Keratinocyte (primary cell): ENCODE measurements around the gene SUMO4. TPM values are rescaled to one million over a fixed set of nuclear protein-coding genes. Genes with fewer than 3 reads are reported as not detected.

Experiments used
- DNase-seq: peaks from one replicate; pipeline ENCODE4 v3.0.0-alpha.2; 2011; ENCODE audit warnings: low read depth, missing footprints, low spot score
- FAIRE-seq: peaks from 2 replicates; lab custom pipeline; 2011; peaks lifted over from hg19 to GRCh38; lab: Jason Lieb, UNC
- H2AFZ ChIP-seq: 2 replicates; pipeline ENCODE4 v1.6.0; 2012; ENCODE audit warnings: low read length, control low read depth, inconsistent platforms; ENCODE audit not compliant: control insufficient read depth
- H3K27ac ChIP-seq: 2 replicates; pipeline ENCODE4 v1.5.1; 2011; ENCODE audit warnings: low read length; ENCODE audit not compliant: control insufficient read depth, insufficient read depth
- H3K27me3 ChIP-seq: 3 replicates; pipeline ENCODE4 v1.6.0; 2011; ENCODE audit warnings: low read length; ENCODE audit not compliant: control insufficient read depth, insufficient read depth; ENCODE audit errors: extremely low read depth
- H3K36me3 ChIP-seq, 2 experiments: 2 replicates in 1 of 2; 3 replicates in 1 of 2; pipeline ENCODE4 v1.5.1; 2011; ENCODE audit warnings: low read length in 2 of 2, mild to moderate bottlenecking in 1 of 2; ENCODE audit not compliant: control insufficient read depth in 2 of 2, insufficient read depth in 2 of 2; ENCODE audit errors: extremely low read depth in 1 of 2
- H3K4me1 ChIP-seq: 3 replicates; pipeline ENCODE4 v1.5.1; 2011; ENCODE audit warnings: low read length; ENCODE audit not compliant: control insufficient read depth, insufficient read depth; ENCODE audit errors: extremely low read depth
- H3K4me2 ChIP-seq: 3 replicates; pipeline ENCODE4 v1.6.0; 2011; ENCODE audit warnings: low read depth, low read length; ENCODE audit not compliant: control insufficient read depth, insufficient read depth; ENCODE audit errors: extremely low read depth
- H3K4me3 ChIP-seq, 3 experiments: fragments of 200-600 bp in 1 of 3; sonication (generic) in 1 of 3; 2 replicates in 2 of 3; 3 replicates in 1 of 3; pipeline ENCODE4 v1.5.1; 2011 to 2016; ENCODE audit warnings: low read length in 3 of 3, mild to moderate bottlenecking in 3 of 3, control low read depth in 2 of 3, inconsistent platforms in 1 of 3, low read depth in 1 of 3, mixed read lengths in 1 of 3, mixed run types in 1 of 3, moderate library complexity in 1 of 3; ENCODE audit not compliant: control insufficient read depth in 2 of 3, insufficient read depth in 2 of 3; ENCODE audit errors: extremely low read depth in 1 of 3
- H3K79me2 ChIP-seq: 2 replicates; pipeline ENCODE4 v1.6.0; 2012; ENCODE audit warnings: low read length; ENCODE audit not compliant: control insufficient read depth, insufficient read depth
- H3K9ac ChIP-seq: 3 replicates; pipeline ENCODE4 v1.6.0; 2011; ENCODE audit warnings: low read length; ENCODE audit not compliant: control insufficient read depth, insufficient read depth; ENCODE audit errors: extremely low read depth
- H3K9me1 ChIP-seq: 3 replicates; pipeline ENCODE4 v1.6.0; 2011; ENCODE audit warnings: low read length; ENCODE audit not compliant: control insufficient read depth, insufficient read depth; ENCODE audit errors: extremely low read depth
- H3K9me3 ChIP-seq: 2 replicates; pipeline ENCODE4 v1.5.1; 2012; ENCODE audit warnings: low read depth, low read length; ENCODE audit not compliant: control insufficient read depth
- H4K20me1 ChIP-seq: 3 replicates; pipeline ENCODE4 v1.6.0; 2011; ENCODE audit warnings: low read length; ENCODE audit not compliant: control insufficient read depth, insufficient read depth; ENCODE audit errors: extremely low read depth
- CTCF ChIP-seq, 3 experiments: IDR thresholded peaks in 1 of 3; conservative IDR thresholded peaks in 1 of 3; optimal IDR thresholded peaks in 1 of 3; 2 replicates in 2 of 3; 3 replicates in 1 of 3; pipeline versions ENCODE3 to v1.5.1; 2011; ENCODE audit warnings: low read length in 3 of 3, mild to moderate bottlenecking in 3 of 3, moderate library complexity in 2 of 3, control low read depth in 1 of 3, inconsistent platforms in 1 of 3; ENCODE audit not compliant: insufficient read depth in 2 of 3; ENCODE audit errors: extremely low read depth in 1 of 3
- EZH2 ChIP-seq: IDR thresholded peaks from one replicate; pipeline ENCODE4 v1.6.1; 2012; ENCODE audit warnings: inconsistent platforms, mild to moderate bottlenecking, low read length, moderate library complexity
- dilution Hi-C: fragments of 300-500 bp; cut with MboI; formaldehyde crosslinking; loops from one replicate; pipeline ENCODE4 v1.7.0; 2020; ENCODE audit warnings: low sequenced_read_pairs; ENCODE audit not compliant: extremely low pct_ligation_motif_present
- polyA plus RNA-seq, 5 experiments: library from polyadenylated mRNA; depleted of rRNA in 3 of 5; stranded (reverse) in 3 of 5; stranded (forward) in 1 of 5; unstranded in 1 of 5; fragments of >200 nt; gene quantifications; 1 replicate in 1 of 5; 2 replicates in 3 of 5; 3 replicates in 1 of 5; pipeline versions ENCODE4 v1.2.1 to v1.2.3, GENCODE V29; 2011 to 2012; ENCODE audit warnings: missing spikeins in 2 of 5, low read depth in 1 of 5, low replicate concordance in 1 of 5

SUMO4 gene
- polyA plus RNA-seq, 1 donor (not counting 4 experiments of a cell fraction or from before 2014, with no cell fraction given): 0.09 TPM

- Histone ChIP-seq H4K20me1 (no peaks in the 10 kb centered on the region), H3K9ac (no peak overlapping the region), H3K79me2 (peaks cover 27% of the 10 kb centered on the region), H3K4me3 (no peak overlapping the region), H3K27me3 (no peaks in the 10 kb centered on the region), H3K9me1 (no peaks in the 10 kb centered on the region), H3K27ac (no peak overlapping the region), H3K4me1 (peaks cover 4% of the 10 kb centered on the region), H3K36me3 (peaks cover 0 to 3% of the 10 kb centered on the region in 2 experiments), H3K9me3 (peaks cover 5% of the 10 kb centered on the region), H3K4me2 (no peak overlapping the region), H2AFZ (no peak overlapping the region)
- FAIRE-seq: peak; percentile 29
- dilution Hi-C loops: no loop called here
- no peak for DNase-seq
- no peak for TF ChIP-seq CTCF (optimal IDR thresholded peaks at IDR 0.05 in 1 of 3, IDR thresholded peaks at IDR 0.05 in 1 of 3, conservative IDR thresholded peaks at IDR 0.05 in 1 of 3; ENCODE audit: extremely low read depth in 1 of 3, insufficient read depth in 2 of 3, low read length in 3 of 3)
- TF ChIP-seq EZH2: no peak
These were observed 12.1 kb upstream of the SUMO4 start for GRCh38 chr6:149387779-149388512.

- no peak overlapping the region for H3K27ac ChIP-seq
- no peak overlapping the region for H3K4me2 ChIP-seq
- H3K9me3 ChIP-seq: peaks cover 5% of the 10 kb centered on the region
- no peak overlapping the region for H2AFZ ChIP-seq
- H3K36me3 ChIP-seq: peaks cover 0 to 2% of the 10 kb centered on the region in 2 experiments
- peaks cover 4% of the 10 kb centered on the region for H3K4me1 ChIP-seq
- TF ChIP-seq CTCF (optimal IDR thresholded peaks at IDR 0.05 in 1 of 3, IDR thresholded peaks at IDR 0.05 in 1 of 3, conservative IDR thresholded peaks at IDR 0.05 in 1 of 3; ENCODE audit: extremely low read depth in 1 of 3, insufficient read depth in 2 of 3, low read length in 3 of 3) (no peak), EZH2 (no peak)
- no peaks in the 10 kb centered on the region for H3K27me3 ChIP-seq
- peaks cover 34% of the 10 kb centered on the region for H3K79me2 ChIP-seq
- dilution Hi-C loops: no loop called here
- H3K4me3 ChIP-seq: no peak overlapping the region
- no peaks in the 10 kb centered on the region for H3K9me1 ChIP-seq
- H3K9ac ChIP-seq: no peak overlapping the region
- DNase-seq (no peak), FAIRE-seq (no peak)
- H4K20me1 ChIP-seq: no peaks in the 10 kb centered on the region
These were observed 10.4 kb upstream of the SUMO4 start for GRCh38 chr6:149389509-149390297.
